HG02840 (cell line): Measurements from ENCODE around the gene RNF186.

ENCODE experiments used
- ATAC-seq: cut with Tn5 transposase; IDR thresholded peaks from one replicate; pipeline ENCODE4 v1.9.1; 2021; ENCODE audit warnings: mild to moderate bottlenecking, moderate library complexity, moderate number of reproducible peaks; ENCODE audit not compliant: unreplicated experiment, low FRiP score

RNF186 gene

GRCh38 chr1:19769211-19769932 is 45.7 kb downstream of the RNF186 start:
- ATAC-seq = no peak

- ATAC-seq = no peak
Observed at GRCh38 chr1:19768353-19769210, 46.5 kb downstream of the RNF186 start.

- no peak for ATAC-seq
Observed at GRCh38 chr1:19765623-19766022, 49.5 kb downstream of the RNF186 start.

- no peak for ATAC-seq
Observed at GRCh38 chr1:19764848-19765247, 50.2 kb downstream of the RNF186 start.
